ENCODE data around the gene KIF19.

Gene KIF19

DNA sequence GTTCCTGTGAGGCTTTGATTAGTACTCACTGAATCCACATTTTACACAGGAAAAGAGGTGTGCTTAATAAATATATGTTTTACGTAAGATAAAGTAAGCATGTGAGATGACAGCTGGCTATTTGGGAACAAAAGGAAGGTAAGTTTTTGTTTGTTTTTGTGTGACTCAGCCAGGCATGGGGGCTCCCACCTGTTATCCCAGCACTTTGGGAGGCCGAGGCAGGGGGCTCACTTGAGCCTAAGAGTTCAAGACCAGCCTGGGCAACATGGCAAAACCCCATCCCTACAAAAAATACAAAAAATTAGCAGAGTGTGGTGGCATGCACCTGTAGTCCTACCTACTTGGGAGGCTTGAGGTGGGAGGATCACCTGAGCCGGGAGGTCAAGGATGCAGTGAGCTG, 59.2 kb downstream of the KIF19 start:
- no peak overlapping the region for H3K4me3 ChIP-seq (ENCODE audit: low read length, poor library complexity, severe bottlenecking)
- H3K36me3 ChIP-seq (ENCODE audit: insufficient read depth, low read length): no peaks in the 10 kb centered on the region
- H3K4me2 ChIP-seq (ENCODE audit: low read depth, low read length, poor library complexity, severe bottlenecking): no peak overlapping the region
- no peaks in the 10 kb centered on the region for H3K79me2 ChIP-seq (ENCODE audit: insufficient read depth, low read length)
- no peak overlapping the region for H3K9ac ChIP-seq (ENCODE audit: low read depth, low read length, poor library complexity, severe bottlenecking)
- no peaks in the 10 kb centered on the region for H4K20me1 ChIP-seq (ENCODE audit: insufficient read depth, low read length, poor library complexity, severe bottlenecking)
- H3K27me3 ChIP-seq (ENCODE audit: insufficient read depth, low read length, poor library complexity, severe bottlenecking): no peaks in the 10 kb centered on the region
- H3K9me2 ChIP-seq (replicated peaks; ENCODE audit: low read depth, low read length): no peaks in the 10 kb centered on the region
- no peak overlapping the region for H2AFZ ChIP-seq (ENCODE audit: low read length)
- H3K4me1 ChIP-seq (ENCODE audit: insufficient read depth, low read length, poor library complexity, severe bottlenecking): peaks cover 4% of the 10 kb centered on the region
- TF ChIP-seq, protein P1, sequence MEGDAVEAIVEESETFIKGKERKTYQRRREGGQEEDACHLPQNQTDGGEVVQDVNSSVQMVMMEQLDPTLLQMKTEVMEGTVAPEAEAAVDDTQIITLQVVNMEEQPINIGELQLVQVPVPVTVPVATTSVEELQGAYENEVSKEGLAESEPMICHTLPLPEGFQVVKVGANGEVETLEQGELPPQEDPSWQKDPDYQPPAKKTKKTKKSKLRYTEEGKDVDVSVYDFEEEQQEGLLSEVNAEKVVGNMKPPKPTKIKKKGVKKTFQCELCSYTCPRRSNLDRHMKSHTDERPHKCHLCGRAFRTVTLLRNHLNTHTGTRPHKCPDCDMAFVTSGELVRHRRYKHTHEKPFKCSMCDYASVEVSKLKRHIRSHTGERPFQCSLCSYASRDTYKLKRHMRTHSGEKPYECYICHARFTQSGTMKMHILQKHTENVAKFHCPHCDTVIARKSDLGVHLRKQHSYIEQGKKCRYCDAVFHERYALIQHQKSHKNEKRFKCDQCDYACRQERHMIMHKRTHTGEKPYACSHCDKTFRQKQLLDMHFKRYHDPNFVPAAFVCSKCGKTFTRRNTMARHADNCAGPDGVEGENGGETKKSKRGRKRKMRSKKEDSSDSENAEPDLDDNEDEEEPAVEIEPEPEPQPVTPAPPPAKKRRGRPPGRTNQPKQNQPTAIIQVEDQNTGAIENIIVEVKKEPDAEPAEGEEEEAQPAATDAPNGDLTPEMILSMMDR (conservative IDR thresholded peaks at IDR 0.05; ENCODE audit: low read length): no peak
- no peak for TF ChIP-seq EZH2phosphoT487 (IDR thresholded peaks at IDR 0.05; ENCODE audit: borderline replicate concordance)
- H3F3A ChIP-seq (ENCODE audit: low read depth): no peaks in the 10 kb centered on the region
- H3K9me3 ChIP-seq (ENCODE audit: insufficient read depth, low read depth, low read length): no peaks in the 10 kb centered on the region

- no peaks in the 10 kb centered on the region for H3K79me2 ChIP-seq (ENCODE audit: insufficient read depth, low read length)
- no peaks in the 10 kb centered on the region for H3K9me3 ChIP-seq (ENCODE audit: insufficient read depth, low read depth, low read length)
- no peak overlapping the region for H2AFZ ChIP-seq (ENCODE audit: low read length)
- no peaks in the 10 kb centered on the region for H4K20me1 ChIP-seq (ENCODE audit: insufficient read depth, low read length, poor library complexity, severe bottlenecking)
- H3F3A ChIP-seq (ENCODE audit: low read depth): no peaks in the 10 kb centered on the region
- no peak overlapping the region for H3K4me3 ChIP-seq (ENCODE audit: low read length, poor library complexity, severe bottlenecking)
- TF ChIP-seq, protein P1 (conservative IDR thresholded peaks at IDR 0.05; ENCODE audit: low read length): no peak
- TF ChIP-seq EZH2phosphoT487 (IDR thresholded peaks at IDR 0.05; ENCODE audit: borderline replicate concordance): no peak
- no peak overlapping the region for H3K4me2 ChIP-seq (ENCODE audit: low read depth, low read length, poor library complexity, severe bottlenecking)
- H3K4me1 ChIP-seq (ENCODE audit: insufficient read depth, low read length, poor library complexity, severe bottlenecking): no peaks in the 10 kb centered on the region
- no peak overlapping the region for H3K9ac ChIP-seq (ENCODE audit: low read depth, low read length, poor library complexity, severe bottlenecking)
- no peaks in the 10 kb centered on the region for H3K36me3 ChIP-seq (ENCODE audit: insufficient read depth, low read length)
- H3K27me3 ChIP-seq (ENCODE audit: insufficient read depth, low read length, poor library complexity, severe bottlenecking): no peaks in the 10 kb centered on the region
- H3K9me2 ChIP-seq (replicated peaks; ENCODE audit: low read depth, low read length): no peaks in the 10 kb centered on the region
Measured at GRCh38 chr17:74386386-74386785, 60.4 kb downstream of the KIF19 start.

- Histone ChIP-seq H3F3A (ENCODE audit: low read depth) (no peaks in the 10 kb centered on the region), H3K27me3 (ENCODE audit: insufficient read depth, low read length, poor library complexity, severe bottlenecking) (no peaks in the 10 kb centered on the region), H3K4me2 (ENCODE audit: low read depth, low read length, poor library complexity, severe bottlenecking) (no peak overlapping the region), H3K9me2 (replicated peaks; ENCODE audit: low read depth, low read length) (no peaks in the 10 kb centered on the region), H2AFZ (ENCODE audit: low read length) (no peak overlapping the region), H3K4me3 (ENCODE audit: low read length, poor library complexity, severe bottlenecking) (no peak overlapping the region), H3K9me3 (ENCODE audit: insufficient read depth, low read depth, low read length) (no peaks in the 10 kb centered on the region), H3K36me3 (ENCODE audit: insufficient read depth, low read length) (no peaks in the 10 kb centered on the region), H3K4me1 (ENCODE audit: insufficient read depth, low read length, poor library complexity, severe bottlenecking) (no peaks in the 10 kb centered on the region), H3K79me2 (ENCODE audit: insufficient read depth, low read length) (no peaks in the 10 kb centered on the region), H4K20me1 (ENCODE audit: insufficient read depth, low read length, poor library complexity, severe bottlenecking) (no peaks in the 10 kb centered on the region), H3K9ac (ENCODE audit: low read depth, low read length, poor library complexity, severe bottlenecking) (no peak overlapping the region)
- no peak for TF ChIP-seq EZH2phosphoT487 (IDR thresholded peaks at IDR 0.05; ENCODE audit: borderline replicate concordance)
- TF ChIP-seq, protein P1 (conservative IDR thresholded peaks at IDR 0.05; ENCODE audit: low read length): no peak
Measured at GRCh38 chr17:74387365-74388218, 61.6 kb downstream of the KIF19 start.
